RWPE1 (cell line): ENCODE data around the gene ONECUT3.

ENCODE experiments used
- CTCF ChIA-PET: fragments of 350-600 bp; sonication (Branson Sonifier 250); formaldehyde crosslinking; extraction: SDS; loops from one replicate; lab custom pipeline; 2021; lab: Yijun Ruan, JAX
- POLR2A ChIA-PET: fragments of 400-600 bp; formaldehyde crosslinking; extraction: SDS; loops from one replicate; lab custom pipeline; 2020; ENCODE audit warnings: antibody characterized with exemption; ENCODE audit not compliant: low non-redundant PET; lab: Yijun Ruan, JAX
- DNase-seq: peaks from one replicate; pipeline ENCODE4 v3.0.0; 2012; ENCODE audit warnings: low spot score
- H3K27ac ChIP-seq: fragments of 450-650 bp; 2 replicates; pipeline ENCODE4 v1.5.1; 2017
- CTCF ChIP-seq: fragments of 450-650 bp; conservative IDR thresholded peaks from 2 replicates; pipeline ENCODE4 v1.5.1; 2017; ENCODE audit warnings: low read depth, mild to moderate bottlenecking

Gene ONECUT3

GRCh38 chr19:1799695-1800342, 46.5 kb downstream of the ONECUT3 start:
- no peak overlapping the region for H3K27ac ChIP-seq
- ChIA-PET POLR2A (no interaction called here), CTCF (interaction anchor here (0.6 kb wide), 1 partner anchor 32 kb away, joined by 4 read pairs; no protein-coding TSS in a partner anchor)
- no peak for DNase-seq
- TF ChIP-seq CTCF = no peak

- CTCF ChIA-PET = no interaction called here
Observed at GRCh38 chr19:1804858-1805257, 51.6 kb downstream of the ONECUT3 start.

GRCh38 chr19:1805401-1806183, 52.3 kb downstream of the ONECUT3 start:
- ChIA-PET POLR2A (no interaction called here), CTCF (no interaction called here)
- DNase-seq = no peak
- no peak overlapping the region for H3K27ac ChIP-seq
- TF ChIP-seq CTCF = no peak

More at GRCh38 chr19:1804858-1805257, 51.6 kb downstream of the ONECUT3 start:
- POLR2A ChIA-PET = no interaction called here
- TF ChIP-seq CTCF = no peak
- peak overlapping the region; percentile 22; the same call in 1 of the 2 replicates for H3K27ac ChIP-seq
- DNase-seq = no peak

- TF ChIP-seq CTCF = no peak
- ChIA-PET CTCF (interaction anchor here (0.6 kb wide), 1 partner anchor 831 kb away, joined by 4 read pairs; no protein-coding TSS in a partner anchor), POLR2A (no interaction called here)
Observed at GRCh38 chr19:1806184-1807029, 53.1 kb downstream of the ONECUT3 start.

GRCh38 chr19:1807030-1807694, 53.9 kb downstream of the ONECUT3 start:
- POLR2A ChIA-PET = no interaction called here
- CTCF ChIA-PET = interaction anchor here (0.9 kb wide), 1 partner anchor 19 kb away, joined by 3 read pairs; no protein-coding TSS in a partner anchor
- no peak for TF ChIP-seq CTCF
- H3K27ac ChIP-seq = no peak overlapping the region
- DNase-seq = no peak

More at GRCh38 chr19:1806184-1807029, 53.1 kb downstream of the ONECUT3 start:
- DNase-seq = no peak
- no peak overlapping the region for H3K27ac ChIP-seq
